ENCODE data around the gene DNASE1L3. TPM values are rescaled to one million over a fixed set of nuclear protein-coding genes. Genes with fewer than 3 reads are reported as not detected.

Gene DNASE1L3
- total and polyA plus RNA-seq, 4 donors = 76.1 to 201 (median 128) TPM

GRCh38 chr3:58216496-58217195 lies 5.9 kb upstream of the DNASE1L3 start:
- DNase-seq (ENCODE audit: low spot score) = no peak
- no peaks in the 10 kb centered on the region for H3K9me3 ChIP-seq (ENCODE audit: control insufficient read depth in 4 of 4, low read length in 3 of 4)
- no peak for TF ChIP-seq SP1 (IDR thresholded peaks at IDR 0.05)
- TF ChIP-seq FOXA1 (IDR thresholded peaks at IDR 0.05) = no peak
- no peak for TF ChIP-seq CTCF (IDR thresholded peaks at IDR 0.05; ENCODE audit: low read depth, low read length, missing input control)
- TF ChIP-seq HNF4G (IDR thresholded peaks at IDR 0.05) = no peak
- no peak for TF ChIP-seq JUND (IDR thresholded peaks at IDR 0.05)
- TF ChIP-seq MAX (IDR thresholded peaks at IDR 0.05) = no peak
- TF ChIP-seq TAF1 (conservative IDR thresholded peaks at IDR 0.05) = no peak
- no peak for TF ChIP-seq ZBTB33 (IDR thresholded peaks at IDR 0.05)
- TF ChIP-seq RXRA (IDR thresholded peaks at IDR 0.05) = no peak
- no peak for TF ChIP-seq HNF4A (conservative IDR thresholded peaks at IDR 0.05)
- no peak for TF ChIP-seq ATF3 (IDR thresholded peaks at IDR 0.05)
- TF ChIP-seq FOXA2 (IDR thresholded peaks at IDR 0.05) = no peak
- no peak for TF ChIP-seq GABPA (IDR thresholded peaks at IDR 0.05 in 1 of 2, conservative IDR thresholded peaks at IDR 0.05 in 1 of 2)
- TF ChIP-seq EGR1 (IDR thresholded peaks at IDR 0.05; ENCODE audit: low read depth in 2 of 2) = no peak
- no peak for TF ChIP-seq RAD21 (IDR thresholded peaks at IDR 0.05)
- TF ChIP-seq REST (IDR thresholded peaks at IDR 0.05) = no peak
- peak overlapping the region in 1 of 2 donors; percentile 74 for H3K27ac ChIP-seq (ENCODE audit: low read depth in 1 of 2, low read length in 2 of 2)
- H3K36me3 ChIP-seq (ENCODE audit: control insufficient read depth in 4 of 4, insufficient read depth in 3 of 4, low read depth in 1 of 4, low read length in 3 of 4) = no peaks in the 10 kb centered on the region
- H3K9ac ChIP-seq (ENCODE audit: low read depth in 1 of 2, low read length in 2 of 2) = no peak overlapping the region
- no peaks in the 10 kb centered on the region for H3K27me3 ChIP-seq (ENCODE audit: control insufficient read depth in 4 of 4, insufficient read depth in 4 of 4, low read length in 3 of 4)
- no peak overlapping the region for H3K4me3 ChIP-seq (ENCODE audit: low read depth in 1 of 3, low read length in 3 of 3)
- WGBS = 83% methylated on average over 10 of the region's 10 CpGs
- peaks cover 3 to 21% (median 13%) of the 10 kb centered on the region in 4 donors for H3K4me1 ChIP-seq (ENCODE audit: control insufficient read depth in 4 of 4, insufficient read depth in 4 of 4, low read length in 3 of 4)
